LNCAP (cell line): ENCODE measurements around the gene TPCN1.

Experiments
- TF ChIP-seq, protein P1 (sequence below): fragments of 450-650 bp; IDR thresholded peaks from 2 replicates; pipeline ENCODE4 v1.5.1; 2017; ENCODE audit warnings: mild to moderate bottlenecking

Gene TPCN1

DNA sequence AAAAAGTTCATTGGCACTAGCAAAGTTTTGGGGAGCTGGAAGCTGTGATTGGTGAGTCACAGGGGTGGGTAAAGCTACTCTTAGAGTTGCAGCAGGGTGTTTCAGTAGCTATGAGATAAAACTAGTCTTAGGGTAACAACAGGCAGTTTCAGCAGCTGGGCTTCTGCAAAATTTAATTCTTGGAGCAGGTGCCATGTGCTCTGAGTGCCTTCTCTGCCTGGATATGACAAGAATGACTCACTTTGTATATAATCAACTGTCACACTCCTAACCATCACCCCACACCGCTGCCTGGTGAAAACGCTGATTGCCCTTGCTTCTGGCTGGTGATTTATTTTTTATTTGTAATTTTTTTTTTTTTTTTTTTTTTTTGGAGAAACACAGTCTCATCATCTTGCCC lies 126.6 kb downstream of the TPCN1 start:
- TF ChIP-seq, protein P1, sequence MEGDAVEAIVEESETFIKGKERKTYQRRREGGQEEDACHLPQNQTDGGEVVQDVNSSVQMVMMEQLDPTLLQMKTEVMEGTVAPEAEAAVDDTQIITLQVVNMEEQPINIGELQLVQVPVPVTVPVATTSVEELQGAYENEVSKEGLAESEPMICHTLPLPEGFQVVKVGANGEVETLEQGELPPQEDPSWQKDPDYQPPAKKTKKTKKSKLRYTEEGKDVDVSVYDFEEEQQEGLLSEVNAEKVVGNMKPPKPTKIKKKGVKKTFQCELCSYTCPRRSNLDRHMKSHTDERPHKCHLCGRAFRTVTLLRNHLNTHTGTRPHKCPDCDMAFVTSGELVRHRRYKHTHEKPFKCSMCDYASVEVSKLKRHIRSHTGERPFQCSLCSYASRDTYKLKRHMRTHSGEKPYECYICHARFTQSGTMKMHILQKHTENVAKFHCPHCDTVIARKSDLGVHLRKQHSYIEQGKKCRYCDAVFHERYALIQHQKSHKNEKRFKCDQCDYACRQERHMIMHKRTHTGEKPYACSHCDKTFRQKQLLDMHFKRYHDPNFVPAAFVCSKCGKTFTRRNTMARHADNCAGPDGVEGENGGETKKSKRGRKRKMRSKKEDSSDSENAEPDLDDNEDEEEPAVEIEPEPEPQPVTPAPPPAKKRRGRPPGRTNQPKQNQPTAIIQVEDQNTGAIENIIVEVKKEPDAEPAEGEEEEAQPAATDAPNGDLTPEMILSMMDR: no peak
